ENCODE results near the gene KRT79.

GRCh38 chr12:52797529-52797894 is 36.6 kb downstream of the KRT79 start:
- no peak for TF ChIP-seq CTCF (IDR thresholded peaks at IDR 0.05; ENCODE audit: low read depth, low read length, poor library complexity, severe bottlenecking)
- no peak for TF ChIP-seq EZH2phosphoT487 (IDR thresholded peaks at IDR 0.05; ENCODE audit: borderline replicate concordance, low read length)

Measured in DOHH2 (cell line).